Measurements from ENCODE around the gene OR52R1. TPM values are rescaled to one million over a fixed set of nuclear protein-coding genes. Genes with fewer than 3 reads are reported as not detected.
"Not testable (repeated sequence)": the region's sequence is repeated elsewhere in the genome, so short reads cannot be mapped to it uniquely, and the experiment has no call there.

Gene OR52R1
- total and polyA plus RNA-seq, 4 donors = not detected

DNA sequence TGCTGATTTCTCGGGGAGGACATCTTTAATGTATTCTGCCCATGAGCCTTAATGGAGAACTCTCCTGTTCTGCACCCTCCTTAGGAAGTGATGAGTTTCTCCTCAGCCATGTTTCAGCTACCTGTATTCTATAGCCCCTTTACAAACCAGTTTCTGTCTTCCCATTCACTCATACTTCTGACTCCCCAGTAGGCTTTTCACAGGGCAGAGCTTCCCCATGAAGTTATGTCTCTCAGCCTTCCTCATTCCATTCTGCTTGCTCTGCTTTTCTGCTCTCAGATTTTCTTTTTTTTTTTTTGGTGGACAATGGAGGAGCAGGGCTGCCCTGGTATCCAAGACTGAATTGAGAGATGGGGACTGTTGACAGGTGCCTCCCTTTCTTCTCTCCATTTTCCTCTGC, 4.3 kb upstream of the OR52R1 start:
- DNase-seq (no peak), ATAC-seq (ENCODE audit: insufficient read depth, low FRiP score) (no peak)
- WGBS, 2 donors = 88 to 92% methylated on average over 1 of the region's 1 CpG
- Histone ChIP-seq H3K9ac (ENCODE audit: insufficient read depth in 1 of 2, low read length in 2 of 2) (no peak overlapping the region), H3K36me3 (ENCODE audit: control insufficient read depth in 4 of 4, insufficient read depth in 4 of 4, low read length in 4 of 4) (no peaks in the 10 kb centered on the region), H3K27me3 (ENCODE audit: control insufficient read depth in 3 of 3, insufficient read depth in 3 of 3, low read length in 2 of 3) (no peaks in the 10 kb centered on the region), H3K27ac (ENCODE audit: low read depth in 1 of 2, low read length in 1 of 2) (no peak overlapping the region), H3K4me3 (no peak overlapping the region), H3K4me1 (ENCODE audit: control insufficient read depth in 5 of 5, insufficient read depth in 5 of 5, low read length in 5 of 5) (no peaks in the 10 kb centered on the region), H3K9me3 (ENCODE audit: control insufficient read depth in 4 of 4, insufficient read depth in 3 of 4, low read length in 3 of 4) (peaks cover 0 to 3% (median 0%) of the 10 kb centered on the region in 4 donors)
- TF ChIP-seq, protein P1, sequence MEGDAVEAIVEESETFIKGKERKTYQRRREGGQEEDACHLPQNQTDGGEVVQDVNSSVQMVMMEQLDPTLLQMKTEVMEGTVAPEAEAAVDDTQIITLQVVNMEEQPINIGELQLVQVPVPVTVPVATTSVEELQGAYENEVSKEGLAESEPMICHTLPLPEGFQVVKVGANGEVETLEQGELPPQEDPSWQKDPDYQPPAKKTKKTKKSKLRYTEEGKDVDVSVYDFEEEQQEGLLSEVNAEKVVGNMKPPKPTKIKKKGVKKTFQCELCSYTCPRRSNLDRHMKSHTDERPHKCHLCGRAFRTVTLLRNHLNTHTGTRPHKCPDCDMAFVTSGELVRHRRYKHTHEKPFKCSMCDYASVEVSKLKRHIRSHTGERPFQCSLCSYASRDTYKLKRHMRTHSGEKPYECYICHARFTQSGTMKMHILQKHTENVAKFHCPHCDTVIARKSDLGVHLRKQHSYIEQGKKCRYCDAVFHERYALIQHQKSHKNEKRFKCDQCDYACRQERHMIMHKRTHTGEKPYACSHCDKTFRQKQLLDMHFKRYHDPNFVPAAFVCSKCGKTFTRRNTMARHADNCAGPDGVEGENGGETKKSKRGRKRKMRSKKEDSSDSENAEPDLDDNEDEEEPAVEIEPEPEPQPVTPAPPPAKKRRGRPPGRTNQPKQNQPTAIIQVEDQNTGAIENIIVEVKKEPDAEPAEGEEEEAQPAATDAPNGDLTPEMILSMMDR (IDR thresholded peaks at IDR 0.05; ENCODE audit: control extremely low read depth, extremely low read depth) = no peak

DNA sequence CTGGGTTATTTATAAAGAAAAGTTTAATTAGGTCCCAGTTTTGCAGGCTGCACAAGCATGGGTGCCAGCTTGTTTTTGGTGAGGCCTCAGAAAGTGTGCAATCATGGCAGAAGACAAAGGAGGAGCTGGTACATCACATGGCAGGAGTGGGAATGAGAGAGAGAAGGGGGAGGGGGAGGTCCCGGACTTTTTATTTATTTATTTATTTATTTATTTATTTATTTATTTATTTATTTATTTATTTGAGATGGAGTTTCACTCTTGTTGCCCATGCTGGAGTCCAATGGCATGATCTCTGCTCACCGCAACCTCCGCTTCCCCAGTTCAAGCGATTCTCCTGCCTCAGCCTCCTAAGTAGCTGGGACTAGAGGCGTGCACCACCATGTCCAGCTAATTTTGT, 2.9 kb downstream of the OR52R1 start:
- H3K4me3 ChIP-seq; H3K4me1 ChIP-seq (ENCODE audit: control insufficient read depth in 5 of 5, insufficient read depth in 5 of 5, low read length in 5 of 5); H3K9me3 ChIP-seq (ENCODE audit: control insufficient read depth in 4 of 4, insufficient read depth in 3 of 4, low read length in 3 of 4); ATAC-seq (ENCODE audit: insufficient read depth, low FRiP score); H3K27me3 ChIP-seq (ENCODE audit: control insufficient read depth in 3 of 3, insufficient read depth in 3 of 3, low read length in 2 of 3); H3K36me3 ChIP-seq (ENCODE audit: control insufficient read depth in 4 of 4, insufficient read depth in 4 of 4, low read length in 4 of 4); H3K9ac ChIP-seq (ENCODE audit: insufficient read depth in 1 of 2, low read length in 2 of 2); DNase-seq; H3K27ac ChIP-seq (ENCODE audit: low read depth in 1 of 2, low read length in 1 of 2): not testable (repeated sequence)
- whole genome bisulfite sequencing, 2 donors = 65 to 87% methylated on average over 5 of the region's 5 CpGs

DNA sequence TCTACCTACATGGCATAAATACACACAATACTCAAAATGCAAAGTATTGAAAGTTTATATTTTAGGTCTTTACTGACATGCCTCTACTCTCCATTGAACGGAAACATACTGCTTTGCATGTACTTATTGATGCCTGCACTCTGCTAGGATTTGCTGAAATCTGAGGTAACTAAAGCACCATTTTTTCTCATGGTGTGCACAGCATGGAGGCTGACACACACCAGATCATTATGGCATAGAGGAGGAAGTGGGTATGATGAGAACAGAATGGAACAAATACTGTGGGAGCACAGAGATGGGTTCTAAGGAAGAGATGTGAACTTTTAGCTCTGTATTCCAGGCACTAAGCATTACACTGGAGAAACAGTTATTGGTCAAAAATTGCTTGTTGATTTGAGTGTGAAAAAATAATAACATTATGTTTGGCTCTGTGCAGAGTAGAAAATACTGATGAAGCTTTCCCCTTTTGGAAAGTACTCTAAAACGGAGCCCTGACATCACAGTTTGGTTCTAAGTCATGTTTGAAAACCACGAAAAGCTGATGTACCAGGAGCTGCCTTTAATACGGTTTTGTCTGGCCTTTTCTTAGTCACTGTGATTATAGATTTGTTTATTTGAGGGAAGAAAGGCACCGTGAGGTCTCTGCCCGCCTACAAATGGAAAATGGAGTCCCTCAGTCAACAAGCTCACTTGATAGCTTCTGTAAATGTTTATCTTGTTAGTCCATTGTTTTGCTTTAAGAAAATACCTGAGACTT, 5.6 kb downstream of the OR52R1 start:
- Histone ChIP-seq H3K4me1 (ENCODE audit: control insufficient read depth in 5 of 5, insufficient read depth in 5 of 5, low read length in 5 of 5) (no peaks in the 10 kb centered on the region), H3K27me3 (ENCODE audit: control insufficient read depth in 3 of 3, insufficient read depth in 3 of 3, low read length in 2 of 3) (no peaks in the 10 kb centered on the region), H3K36me3 (ENCODE audit: control insufficient read depth in 4 of 4, insufficient read depth in 4 of 4, low read length in 4 of 4) (no peaks in the 10 kb centered on the region), H3K4me3 (no peak overlapping the region), H3K27ac (ENCODE audit: low read depth in 1 of 2, low read length in 1 of 2) (no peak overlapping the region), H3K9me3 (ENCODE audit: control insufficient read depth in 4 of 4, insufficient read depth in 3 of 4, low read length in 3 of 4) (peaks cover 0 to under 1% (median 0%) of the 10 kb centered on the region in 4 donors), H3K9ac (ENCODE audit: insufficient read depth in 1 of 2, low read length in 2 of 2) (no peak overlapping the region)
- ATAC-seq (ENCODE audit: insufficient read depth, low FRiP score) (no peak), DNase-seq (no peak)
- 62 to 76% methylated on average over 6 of the region's 6 CpGs for WGBS, 2 donors
- TF ChIP-seq, protein P1 (IDR thresholded peaks at IDR 0.05; ENCODE audit: control extremely low read depth, extremely low read depth) = no peak

DNA sequence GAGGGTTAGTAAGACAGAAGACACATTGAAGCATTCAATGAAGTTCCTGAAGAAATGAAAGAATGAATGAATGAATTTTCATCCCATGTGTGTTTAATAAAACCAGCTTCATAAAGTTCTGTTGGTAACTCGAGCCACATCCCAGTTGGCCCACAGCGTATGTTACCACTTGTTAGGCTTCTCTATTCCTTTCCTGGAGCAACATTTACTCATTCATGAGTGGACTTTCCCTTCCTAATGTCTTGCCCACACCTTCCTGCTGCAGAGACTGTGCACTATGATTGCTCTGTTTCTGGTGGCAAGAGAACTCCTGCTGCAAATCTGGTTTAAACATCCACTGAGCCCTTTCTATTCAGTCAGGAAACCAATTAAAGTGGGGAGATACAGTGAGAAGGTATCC, 7.0 kb downstream of the OR52R1 start:
- Histone ChIP-seq H3K4me3 (no peak overlapping the region), H3K9me3 (ENCODE audit: control insufficient read depth in 4 of 4, insufficient read depth in 3 of 4, low read length in 3 of 4) (no peaks in the 10 kb centered on the region), H3K4me1 (ENCODE audit: control insufficient read depth in 5 of 5, insufficient read depth in 5 of 5, low read length in 5 of 5) (no peaks in the 10 kb centered on the region), H3K9ac (ENCODE audit: insufficient read depth in 1 of 2, low read length in 2 of 2) (no peak overlapping the region), H3K27ac (ENCODE audit: low read depth in 1 of 2, low read length in 1 of 2) (no peak overlapping the region), H3K27me3 (ENCODE audit: control insufficient read depth in 3 of 3, insufficient read depth in 3 of 3, low read length in 2 of 3) (no peaks in the 10 kb centered on the region), H3K36me3 (ENCODE audit: control insufficient read depth in 4 of 4, insufficient read depth in 4 of 4, low read length in 4 of 4) (no peaks in the 10 kb centered on the region)
- 23 to 24% methylated on average over 2 of the region's 2 CpGs for WGBS, 2 donors
- DNase-seq (no peak), ATAC-seq (ENCODE audit: insufficient read depth, low FRiP score) (no peak)
- TF ChIP-seq, protein P1 (IDR thresholded peaks at IDR 0.05; ENCODE audit: control extremely low read depth, extremely low read depth) = no peak
